HepG2 (cell line): ENCODE data around the gene CCDC106.

ENCODE experiments used
- FOXM1 ChIP-seq: sonication (generic); formaldehyde crosslinking; IDR thresholded peaks from 2 replicates; pipeline ENCODE4 v1.5.0; 2020; ENCODE audit warnings: missing genetic modification reagents
- NFIC ChIP-seq: IDR thresholded peaks from 2 replicates; pipeline ENCODE4 v1.6.1; 2012; ENCODE audit warnings: mild to moderate bottlenecking, low read length, inconsistent platforms
- POLR2A ChIP-seq, 2 experiments: IDR thresholded peaks; 2 replicates each; pipeline ENCODE4 v1.6.1; 2011; ENCODE audit warnings: low read depth in 2 of 2, low read length in 2 of 2, mild to moderate bottlenecking in 1 of 2, moderate library complexity in 1 of 2; ENCODE audit not compliant: insufficient read depth in 1 of 2

- TF ChIP-seq FOXM1 (CRISPR knock-in tag) (no peak), NFIC (no peak), POLR2A (IDR thresholded peaks at IDR 0.05; ENCODE audit: insufficient read depth in 1 of 2, low read depth in 2 of 2, low read length in 2 of 2) (no peak)
These were observed 7.6 kb downstream of the CCDC106 start for GRCh38 chr19:55655648-55656040.
